ENCODE measurements around the gene CTU1. TPM values are rescaled to one million over a fixed set of nuclear protein-coding genes. Genes with fewer than 3 reads are reported as not detected.

The CTU1 gene
- total RNA-seq, 1 experiment from 2014 or later: 11.3 TPM

DNA sequence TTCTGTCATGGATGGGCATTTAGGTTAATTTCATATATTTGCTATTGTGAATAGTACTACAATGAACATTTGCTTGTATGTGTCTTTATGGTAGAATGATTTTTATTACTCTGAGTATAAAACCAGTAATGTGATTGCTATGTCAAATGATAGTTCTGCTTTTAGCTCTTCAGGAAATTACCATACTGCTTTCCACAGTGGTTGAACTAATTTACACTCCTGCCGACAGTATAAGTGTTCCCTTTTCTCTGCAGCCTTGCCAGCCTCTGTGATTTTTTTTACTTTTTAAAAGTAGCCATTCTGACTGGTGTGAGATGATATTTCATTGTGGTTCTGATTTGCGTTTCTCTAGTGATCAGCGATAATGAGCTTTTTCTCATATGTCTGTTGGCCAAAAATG lies 40.4 kb upstream of the CTU1 start:
- Mint-ChIP-seq H3K9me3 (ENCODE audit: low read depth, unreplicated experiment) (no peaks in the 10 kb centered on the region), H3K27ac (ENCODE audit: unreplicated experiment) (no peak overlapping the region), H3K4me1 (ENCODE audit: low read depth, unreplicated experiment) (no peaks in the 10 kb centered on the region), H3K4me3 (ENCODE audit: low read depth, unreplicated experiment) (no peak overlapping the region), H3K36me3 (ENCODE audit: insufficient read depth, unreplicated experiment) (no peaks in the 10 kb centered on the region), H3K27me3 (ENCODE audit: unreplicated experiment) (peaks cover 96% of the 10 kb centered on the region)
- no TSS peak for BruUV-seq (replicated peaks)
- intact Hi-C loops (cut with micrococcal nuclease; ENCODE audit: unreplicated experiment): no loop called here
- no peak for DNase-seq
- TF ChIP-seq, protein P1, sequence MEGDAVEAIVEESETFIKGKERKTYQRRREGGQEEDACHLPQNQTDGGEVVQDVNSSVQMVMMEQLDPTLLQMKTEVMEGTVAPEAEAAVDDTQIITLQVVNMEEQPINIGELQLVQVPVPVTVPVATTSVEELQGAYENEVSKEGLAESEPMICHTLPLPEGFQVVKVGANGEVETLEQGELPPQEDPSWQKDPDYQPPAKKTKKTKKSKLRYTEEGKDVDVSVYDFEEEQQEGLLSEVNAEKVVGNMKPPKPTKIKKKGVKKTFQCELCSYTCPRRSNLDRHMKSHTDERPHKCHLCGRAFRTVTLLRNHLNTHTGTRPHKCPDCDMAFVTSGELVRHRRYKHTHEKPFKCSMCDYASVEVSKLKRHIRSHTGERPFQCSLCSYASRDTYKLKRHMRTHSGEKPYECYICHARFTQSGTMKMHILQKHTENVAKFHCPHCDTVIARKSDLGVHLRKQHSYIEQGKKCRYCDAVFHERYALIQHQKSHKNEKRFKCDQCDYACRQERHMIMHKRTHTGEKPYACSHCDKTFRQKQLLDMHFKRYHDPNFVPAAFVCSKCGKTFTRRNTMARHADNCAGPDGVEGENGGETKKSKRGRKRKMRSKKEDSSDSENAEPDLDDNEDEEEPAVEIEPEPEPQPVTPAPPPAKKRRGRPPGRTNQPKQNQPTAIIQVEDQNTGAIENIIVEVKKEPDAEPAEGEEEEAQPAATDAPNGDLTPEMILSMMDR (IDR thresholded peaks at IDR 0.05; ENCODE audit: unreplicated experiment): no peak
- CTCF ChIA-PET: interaction anchor here (0.6 to 1.2 kb wide), 2 partner anchors 29 to 820 kb away, joined by 3 read pairs; no protein-coding TSS in a partner anchor

DNA sequence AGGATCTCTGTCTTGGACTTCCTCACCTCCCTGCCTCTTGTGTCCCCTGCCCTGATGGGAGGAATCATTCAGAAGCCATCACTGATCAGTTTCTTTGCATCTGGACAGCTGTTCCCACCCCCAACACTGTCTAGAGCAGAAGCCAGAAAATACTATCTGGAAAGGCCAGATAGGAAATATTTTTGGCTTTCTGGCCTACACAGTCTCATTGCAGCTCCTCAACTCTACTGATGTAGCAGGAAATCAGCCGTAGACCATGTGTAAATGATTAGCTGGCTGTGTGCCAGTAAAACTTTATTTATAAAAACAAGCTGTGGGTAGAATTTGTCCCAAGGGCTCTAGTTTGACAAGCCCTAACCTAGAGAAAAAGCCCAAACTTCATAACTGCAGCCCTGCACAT lies 39.5 kb upstream of the CTU1 start:
- TF ChIP-seq, protein P1 (IDR thresholded peaks at IDR 0.05; ENCODE audit: unreplicated experiment): no peak
- no peak for DNase-seq
- H3K4me3 Mint-ChIP-seq (ENCODE audit: low read depth, unreplicated experiment): no peak overlapping the region
- intact Hi-C loops (cut with micrococcal nuclease; ENCODE audit: unreplicated experiment): no loop called here
- H3K36me3 Mint-ChIP-seq (ENCODE audit: insufficient read depth, unreplicated experiment): no peaks in the 10 kb centered on the region
- no peaks in the 10 kb centered on the region for H3K9me3 Mint-ChIP-seq (ENCODE audit: low read depth, unreplicated experiment)
- no peaks in the 10 kb centered on the region for H3K4me1 Mint-ChIP-seq (ENCODE audit: low read depth, unreplicated experiment)
- CTCF ChIA-PET: interaction anchor here (0.6 to 1.2 kb wide), 2 partner anchors 28 to 127 kb away, joined by 3 read pairs; no protein-coding TSS in a partner anchor
- H3K27me3 Mint-ChIP-seq (ENCODE audit: unreplicated experiment): peaks cover 96% of the 10 kb centered on the region
- no peak overlapping the region for H3K27ac Mint-ChIP-seq (ENCODE audit: unreplicated experiment)
- no TSS peak for BruUV-seq (replicated peaks)

DNA sequence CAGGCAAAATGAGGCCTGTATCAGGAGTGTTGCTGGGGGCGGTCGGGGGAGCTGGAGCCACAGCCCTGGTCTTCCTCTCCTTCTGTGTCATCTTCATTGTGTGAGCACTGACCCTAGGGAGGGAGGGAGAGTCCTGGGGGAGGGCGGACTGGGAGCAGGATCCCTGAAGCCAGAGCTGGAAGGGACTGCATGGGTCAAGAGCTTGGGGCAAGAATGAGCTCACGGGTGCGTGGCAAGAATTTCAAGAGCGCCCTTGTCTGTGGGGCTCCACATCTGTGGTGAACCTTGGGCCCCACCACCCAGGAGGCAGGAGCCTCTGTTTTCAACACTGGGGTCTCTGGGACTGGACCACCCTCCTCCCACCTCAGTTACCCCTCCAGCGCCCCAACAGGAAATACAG lies 38.5 kb upstream of the CTU1 start:
- DNase-seq: no peak
- H3K4me1 Mint-ChIP-seq (ENCODE audit: low read depth, unreplicated experiment): no peaks in the 10 kb centered on the region
- intact Hi-C loops (cut with micrococcal nuclease; ENCODE audit: unreplicated experiment): no loop called here
- no peaks in the 10 kb centered on the region for H3K9me3 Mint-ChIP-seq (ENCODE audit: low read depth, unreplicated experiment)
- no peak overlapping the region for H3K27ac Mint-ChIP-seq (ENCODE audit: unreplicated experiment)
- CTCF ChIA-PET: interaction anchor here (0.6 to 1.4 kb wide), 2 partner anchors 8 to 126 kb away, joined by 3 to 4 read pairs; no protein-coding TSS in a partner anchor
- no peaks in the 10 kb centered on the region for H3K36me3 Mint-ChIP-seq (ENCODE audit: insufficient read depth, unreplicated experiment)
- no peak overlapping the region for H3K4me3 Mint-ChIP-seq (ENCODE audit: low read depth, unreplicated experiment)
- peaks cover 96% of the 10 kb centered on the region for H3K27me3 Mint-ChIP-seq (ENCODE audit: unreplicated experiment)
- no TSS peak for BruUV-seq (replicated peaks)
- TF ChIP-seq, protein P1 (IDR thresholded peaks at IDR 0.05; ENCODE audit: unreplicated experiment): no peak

DNA sequence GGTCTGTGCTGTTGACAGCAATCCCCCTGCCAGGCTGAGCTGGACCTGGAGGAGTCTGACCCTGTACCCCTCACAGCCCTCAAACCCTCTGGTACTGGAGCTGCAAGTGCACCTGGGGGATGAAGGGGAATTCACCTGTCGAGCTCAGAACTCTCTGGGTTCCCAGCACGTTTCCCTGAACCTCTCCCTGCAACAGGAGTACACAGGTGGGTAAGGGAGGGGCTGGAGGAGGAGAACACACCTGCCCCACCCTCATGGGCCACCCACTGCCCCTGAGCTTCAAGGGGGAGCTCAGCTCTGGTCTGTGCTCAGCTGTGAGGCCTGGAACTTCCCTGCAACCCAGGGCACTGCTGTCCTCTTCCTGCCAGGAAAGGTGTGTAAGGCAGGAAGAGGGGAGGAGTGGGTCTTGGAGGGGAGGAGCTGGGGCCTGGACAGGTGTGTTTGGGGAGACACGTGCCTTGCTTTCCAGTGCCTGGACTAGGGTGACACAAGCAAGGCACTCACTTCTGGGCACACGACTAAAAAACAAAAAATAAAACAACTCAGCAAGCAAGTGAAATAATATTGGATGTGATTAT lies 37.8 kb upstream of the CTU1 start:
- H3K27ac Mint-ChIP-seq (ENCODE audit: unreplicated experiment): no peak overlapping the region
- peaks cover 96% of the 10 kb centered on the region for H3K27me3 Mint-ChIP-seq (ENCODE audit: unreplicated experiment)
- no peak for DNase-seq
- no peaks in the 10 kb centered on the region for H3K9me3 Mint-ChIP-seq (ENCODE audit: low read depth, unreplicated experiment)
- intact Hi-C loops (cut with micrococcal nuclease; ENCODE audit: unreplicated experiment): no loop called here
- CTCF ChIA-PET: interaction anchor here (0.7 to 1.4 kb wide), 2 partner anchors 8 to 11 kb away, joined by 3 to 4 read pairs; no protein-coding TSS in a partner anchor
- BruUV-seq (replicated peaks): no TSS peak
- no peak overlapping the region for H3K4me3 Mint-ChIP-seq (ENCODE audit: low read depth, unreplicated experiment)
- H3K36me3 Mint-ChIP-seq (ENCODE audit: insufficient read depth, unreplicated experiment): no peaks in the 10 kb centered on the region
- no peaks in the 10 kb centered on the region for H3K4me1 Mint-ChIP-seq (ENCODE audit: low read depth, unreplicated experiment)
- TF ChIP-seq, protein P1 (IDR thresholded peaks at IDR 0.05; ENCODE audit: unreplicated experiment): no peak
